Jurkat, Clone E6-1 (cell line): Measurements from ENCODE around the gene NDST1.
A peak's percentile ranks its signal among the peaks of the same experiment; 100 is the strongest.

Source experiments
- DNase-seq: peaks from one replicate; pipeline ENCODE4 v3.0.0-alpha.2; 2011; ENCODE audit warnings: low read depth, low spot score
- H3K4me3 ChIP-seq: 2 replicates; pipeline ENCODE4 v1.5.1; 2011; ENCODE audit warnings: mild to moderate bottlenecking, low read length, control low read depth, moderate library complexity

The NDST1 gene

GRCh38 chr5:150535611-150536010, 27.7 kb downstream of the NDST1 start:
- H3K4me3 ChIP-seq = no peak overlapping the region
- DNase-seq = no peak

GRCh38 chr5:150538007-150538917, 30.3 kb downstream of the NDST1 start:
- no peak for DNase-seq
- no peak overlapping the region for H3K4me3 ChIP-seq

GRCh38 chr5:150539206-150539605, 31.3 kb downstream of the NDST1 start:
- DNase-seq = no peak
- no peak overlapping the region for H3K4me3 ChIP-seq

GRCh38 chr5:150540042-150540441, 32.1 kb downstream of the NDST1 start:
- no peak overlapping the region for H3K4me3 ChIP-seq
- DNase-seq = no peak

GRCh38 chr5:150540615-150541396, 32.9 kb downstream of the NDST1 start:
- DNase-seq = no peak
- H3K4me3 ChIP-seq = no peak overlapping the region

GRCh38 chr5:150541397-150541675, 33.4 kb downstream of the NDST1 start:
- no peak for DNase-seq

GRCh38 chr5:150541895-150542294, 34.0 kb downstream of the NDST1 start:
- no peak for DNase-seq

More at GRCh38 chr5:150541397-150541675, 33.4 kb downstream of the NDST1 start:
- no peak overlapping the region for H3K4me3 ChIP-seq

GRCh38 chr5:150542933-150543445, 35.1 kb downstream of the NDST1 start:
- no peak overlapping the region for H3K4me3 ChIP-seq
- DNase-seq = no peak

More at GRCh38 chr5:150541895-150542294, 34.0 kb downstream of the NDST1 start:
- H3K4me3 ChIP-seq = no peak overlapping the region

GRCh38 chr5:150544611-150545219, 36.8 kb downstream of the NDST1 start:
- DNase-seq = peak; percentile 48
- no peak overlapping the region for H3K4me3 ChIP-seq

GRCh38 chr5:150545246-150545645, 37.3 kb downstream of the NDST1 start:
- no peak for DNase-seq

GRCh38 chr5:150548123-150548522, 40.2 kb downstream of the NDST1 start:
- no peak overlapping the region for H3K4me3 ChIP-seq
- no peak for DNase-seq

More at GRCh38 chr5:150545246-150545645, 37.3 kb downstream of the NDST1 start:
- no peak overlapping the region for H3K4me3 ChIP-seq

- no peak for DNase-seq
- H3K4me3 ChIP-seq = no peak overlapping the region
Observed at GRCh38 chr5:150549735-150550134, 41.8 kb downstream of the NDST1 start.

- no peak for DNase-seq
- H3K4me3 ChIP-seq = no peak overlapping the region
Observed at GRCh38 chr5:150550286-150550685, 42.4 kb downstream of the NDST1 start.

GRCh38 chr5:150551066-150551465, 43.1 kb downstream of the NDST1 start:
- H3K4me3 ChIP-seq = no peak overlapping the region
- DNase-seq = no peak

GRCh38 chr5:150553402-150553801, 45.5 kb downstream of the NDST1 start:
- no peak for DNase-seq
- H3K4me3 ChIP-seq = no peak overlapping the region

- no peak for DNase-seq
- no peak overlapping the region for H3K4me3 ChIP-seq
Observed at GRCh38 chr5:150553911-150554310, 46.0 kb downstream of the NDST1 start.

GRCh38 chr5:150554857-150555256, 46.9 kb downstream of the NDST1 start:
- H3K4me3 ChIP-seq = no peak overlapping the region
- no peak for DNase-seq

GRCh38 chr5:150556106-150556505, 48.2 kb downstream of the NDST1 start:
- H3K4me3 ChIP-seq = no peak overlapping the region
- no peak for DNase-seq

- no peak overlapping the region for H3K4me3 ChIP-seq
- no peak for DNase-seq
Observed at GRCh38 chr5:150556859-150557508, 49.1 kb downstream of the NDST1 start.
